ENCODE results near the gene SERPINE3. TPM values are rescaled to one million over a fixed set of nuclear protein-coding genes. Genes with fewer than 3 reads are reported as not detected.

SERPINE3 gene
- total RNA-seq, 4 donors from 2014 or later = not detected

DNA sequence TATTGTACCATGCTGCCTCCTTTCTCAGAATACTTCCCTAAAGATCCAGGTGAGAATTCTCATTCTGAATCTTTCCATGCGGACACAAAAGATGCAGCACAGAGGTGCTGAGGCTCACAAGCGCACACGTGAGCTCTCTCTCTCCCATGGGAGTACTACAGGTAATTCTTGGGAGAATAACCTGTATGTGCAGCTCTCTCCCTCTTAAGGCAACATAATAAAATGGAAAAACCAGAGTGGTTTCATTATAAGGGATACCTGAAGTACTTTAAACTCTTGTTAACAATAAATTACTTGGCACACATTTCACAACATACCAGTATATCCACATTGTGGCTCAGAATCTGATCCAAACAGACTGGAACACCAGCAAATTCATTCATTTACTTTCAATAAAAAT, 72.9 kb downstream of the SERPINE3 start:
- TF ChIP-seq, protein P1, sequence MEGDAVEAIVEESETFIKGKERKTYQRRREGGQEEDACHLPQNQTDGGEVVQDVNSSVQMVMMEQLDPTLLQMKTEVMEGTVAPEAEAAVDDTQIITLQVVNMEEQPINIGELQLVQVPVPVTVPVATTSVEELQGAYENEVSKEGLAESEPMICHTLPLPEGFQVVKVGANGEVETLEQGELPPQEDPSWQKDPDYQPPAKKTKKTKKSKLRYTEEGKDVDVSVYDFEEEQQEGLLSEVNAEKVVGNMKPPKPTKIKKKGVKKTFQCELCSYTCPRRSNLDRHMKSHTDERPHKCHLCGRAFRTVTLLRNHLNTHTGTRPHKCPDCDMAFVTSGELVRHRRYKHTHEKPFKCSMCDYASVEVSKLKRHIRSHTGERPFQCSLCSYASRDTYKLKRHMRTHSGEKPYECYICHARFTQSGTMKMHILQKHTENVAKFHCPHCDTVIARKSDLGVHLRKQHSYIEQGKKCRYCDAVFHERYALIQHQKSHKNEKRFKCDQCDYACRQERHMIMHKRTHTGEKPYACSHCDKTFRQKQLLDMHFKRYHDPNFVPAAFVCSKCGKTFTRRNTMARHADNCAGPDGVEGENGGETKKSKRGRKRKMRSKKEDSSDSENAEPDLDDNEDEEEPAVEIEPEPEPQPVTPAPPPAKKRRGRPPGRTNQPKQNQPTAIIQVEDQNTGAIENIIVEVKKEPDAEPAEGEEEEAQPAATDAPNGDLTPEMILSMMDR (IDR thresholded peaks at IDR 0.05; ENCODE audit: low read depth) = no peak

Small RNA genes within 50 kb of the gene (small RNA-seq; reads per million reads assigned to genes)
- gene MIR5693 = not detected

Other genes with a start within 250 kb of the SERPINE3 start
- not detected for gene C13orf42, start 228.4 kb upstream of the SERPINE3 start, total RNA-seq
- gene FAM124A, start 117.3 kb upstream of the SERPINE3 start, total RNA-seq = 1 to 10 TPM; 3.2 to 8.1 (median 5.8) TPM
- 10 to 100 TPM; 33.5 to 62.0 (median 40.0) TPM for gene INTS6, start 113.3 kb downstream of the SERPINE3 start, total RNA-seq
- 10 to 100 TPM; 17.6 to 36.4 (median 22.0) TPM for gene WDFY2, start 244.8 kb downstream of the SERPINE3 start, total RNA-seq

Measured in subcutaneous adipose tissue (tissue), 4 donors.